A673 (cell line): ENCODE results near the gene CALHM5. TPM values are rescaled to one million over a fixed set of nuclear protein-coding genes. Genes with fewer than 3 reads are reported as not detected.

Experiments
- BruUV-seq: library from RNA; stranded (reverse); fragments of 400-500 nt; replicated peaks from 2 replicates; lab custom pipeline; 2021; lab: Mats Ljungman, UMichigan
- CTCF ChIA-PET: fragments of 300-600 bp; sonication (Branson Sonifier 250); formaldehyde crosslinking; loops from one replicate; lab custom pipeline; 2022; ENCODE audit warnings: antibody characterized with exemption; lab: Charles Lee
- POLR2A ChIA-PET: fragments of 300-600 bp; sonication (Branson Sonifier 250); formaldehyde crosslinking; loops from one replicate; lab custom pipeline; 2022; ENCODE audit warnings: antibody characterized with exemption; ENCODE audit not compliant: low non-redundant PET; lab: Charles Lee
- DNase-seq: peaks from one replicate; pipeline ENCODE4 v3.0.0-alpha.2; 2015; ENCODE audit warnings: low spot score
- H3K27ac ChIP-seq: fragments of 200-600 bp; sonication (generic); 2 replicates; pipeline ENCODE4 v1.5.1; 2016; ENCODE audit warnings: mixed run types, low read depth, mild to moderate bottlenecking, mixed read lengths, antibody characterized with exemption, low read length; ENCODE audit not compliant: poor library complexity, severe bottlenecking
- H3K27me3 ChIP-seq: fragments of 200-600 bp; sonication (generic); replicated peaks from 2 replicates; pipeline ENCODE4 v1.6.1; 2017; ENCODE audit warnings: mixed run types, low read depth, mild to moderate bottlenecking, mixed read lengths, antibody characterized with exemption, low read length; ENCODE audit not compliant: insufficient read depth, poor library complexity
- H3K36me3 ChIP-seq: fragments of 200-600 bp; sonication (generic); 2 replicates; pipeline ENCODE4 v1.6.1; 2016; ENCODE audit warnings: mixed run types, mild to moderate bottlenecking, mixed read lengths, antibody characterized with exemption, low read length; ENCODE audit not compliant: insufficient read depth, poor library complexity, severe bottlenecking
- H3K4me1 ChIP-seq: fragments of 200-600 bp; sonication (generic); 2 replicates; pipeline ENCODE4 v1.6.1; 2017; ENCODE audit warnings: mixed run types, mild to moderate bottlenecking, mixed read lengths, antibody characterized with exemption, low read length; ENCODE audit not compliant: insufficient read depth, poor library complexity, severe bottlenecking
- H3K4me3 ChIP-seq: fragments of 200-600 bp; sonication (generic); 2 replicates; pipeline ENCODE4 v1.5.1; 2016; ENCODE audit warnings: low read depth, mixed run types, mild to moderate bottlenecking, mixed read lengths, low read length; ENCODE audit not compliant: poor library complexity, severe bottlenecking
- H3K9me3 ChIP-seq: fragments of 200-600 bp; sonication (generic); 2 replicates; pipeline ENCODE4 v1.6.1; 2016; ENCODE audit warnings: mixed run types, low read depth, mild to moderate bottlenecking, mixed read lengths, antibody characterized with exemption, low read length; ENCODE audit not compliant: poor library complexity, severe bottlenecking
- CTCF ChIP-seq: fragments of 300-800, 200-600 bp; sonication (generic); conservative IDR thresholded peaks from 2 replicates; pipeline ENCODE4 v1.5.1; 2017; ENCODE audit warnings: low read depth, mild to moderate bottlenecking, antibody characterized with exemption, low read length, moderate library complexity, mixed read lengths
- EZH2 ChIP-seq: fragments of 200-600 bp; sonication (generic); IDR thresholded peaks from 2 replicates; pipeline ENCODE4 v1.6.1; 2017; ENCODE audit warnings: borderline replicate concordance, low read depth, mild to moderate bottlenecking, mixed read lengths, antibody characterized with exemption, low read length; ENCODE audit not compliant: poor library complexity, severe bottlenecking
- intact Hi-C: fragments of 100-400 bp; cut with micrococcal nuclease; formaldehyde crosslinking; loops from one replicate; pipeline ENCODE4 v1.10.0; 2022; ENCODE audit not compliant: unreplicated experiment
- total RNA-seq: library from RNA; stranded (reverse); gene quantifications from 2 replicates; pipeline ENCODE4 v1.2.3, GENCODE V29; 2021

CALHM5 gene
- total RNA-seq, 1 experiment from 2014 or later: 0.26 TPM

GRCh38 chr6:116543149-116543548, 31.7 kb downstream of the CALHM5 start:
- ChIA-PET POLR2A (no interaction called here), CTCF (no interaction called here)
- peaks cover 6% of the 10 kb centered on the region for H3K27me3 ChIP-seq
- intact Hi-C loops: loop anchor here (10.0 kb wide), 1 partner anchor 302 kb away; no protein-coding TSS in a partner anchor
- no peaks in the 10 kb centered on the region for H3K9me3 ChIP-seq
- no peak overlapping the region for H3K4me3 ChIP-seq
- no TSS peak for BruUV-seq
- DNase-seq: no peak
- no peak overlapping the region for H3K27ac ChIP-seq
- no peaks in the 10 kb centered on the region for H3K4me1 ChIP-seq
- TF ChIP-seq EZH2 (no peak), CTCF (no peak)
- no peaks in the 10 kb centered on the region for H3K36me3 ChIP-seq

GRCh38 chr6:116545651-116546050, 34.2 kb downstream of the CALHM5 start, which contains the start of gene TRAPPC3L:
Gene TRAPPC3L (minus strand): TSS chr6:116545684. CDS start chr6:116545514, 170 bp downstream.
- intact Hi-C loops: loop anchor here (10.0 kb wide), 1 partner anchor 299 kb away; no protein-coding TSS in a partner anchor
- no TSS peak for BruUV-seq
- peaks cover 6% of the 10 kb centered on the region for H3K27me3 ChIP-seq
- ChIA-PET POLR2A (no interaction called here), CTCF (no interaction called here)
- DNase-seq: no peak
- H3K4me1 ChIP-seq: no peaks in the 10 kb centered on the region
- TF ChIP-seq CTCF (no peak), EZH2 (no peak)
- no peaks in the 10 kb centered on the region for H3K36me3 ChIP-seq
- no peak within 1 kb of the TSS for H3K27ac ChIP-seq
- H3K9me3 ChIP-seq: no peaks in the 10 kb centered on the region
- H3K4me3 ChIP-seq: no peak within 1 kb of the TSS

GRCh38 chr6:116547358-116547757, 35.9 kb downstream of the CALHM5 start:
- H3K27me3 ChIP-seq: no peaks in the 10 kb centered on the region
- no peaks in the 10 kb centered on the region for H3K4me1 ChIP-seq
- no peaks in the 10 kb centered on the region for H3K36me3 ChIP-seq
- H3K9me3 ChIP-seq: no peaks in the 10 kb centered on the region
- no peak overlapping the region for H3K27ac ChIP-seq
- no TSS peak for BruUV-seq
- intact Hi-C loops: loop anchor here (10.0 kb wide), 1 partner anchor 297 kb away; no protein-coding TSS in a partner anchor
- TF ChIP-seq CTCF (no peak), EZH2 (no peak)
- no peak for DNase-seq
- no peak overlapping the region for H3K4me3 ChIP-seq
- ChIA-PET POLR2A (no interaction called here), CTCF (no interaction called here)
